ENCODE results near the gene PLET1. TPM values are rescaled to one million over a fixed set of nuclear protein-coding genes. Genes with fewer than 3 reads are reported as not detected.

PLET1 gene
- total RNA-seq, 1 donor from 2014 or later = not detected

GRCh38 chr11:112277029-112277428 is 16.4 kb upstream of the PLET1 start:
- Histone ChIP-seq H3K27ac (replicated peaks) (no peak overlapping the region), H3K9me3 (replicated peaks) (no peaks in the 10 kb centered on the region), H3K27me3 (ENCODE audit: low read depth) (no peaks in the 10 kb centered on the region), H3K4me3 (no peak overlapping the region), H3K4me1 (peaks cover 9% of the 10 kb centered on the region), H3K36me3 (no peaks in the 10 kb centered on the region)
- TF ChIP-seq, protein P1, sequence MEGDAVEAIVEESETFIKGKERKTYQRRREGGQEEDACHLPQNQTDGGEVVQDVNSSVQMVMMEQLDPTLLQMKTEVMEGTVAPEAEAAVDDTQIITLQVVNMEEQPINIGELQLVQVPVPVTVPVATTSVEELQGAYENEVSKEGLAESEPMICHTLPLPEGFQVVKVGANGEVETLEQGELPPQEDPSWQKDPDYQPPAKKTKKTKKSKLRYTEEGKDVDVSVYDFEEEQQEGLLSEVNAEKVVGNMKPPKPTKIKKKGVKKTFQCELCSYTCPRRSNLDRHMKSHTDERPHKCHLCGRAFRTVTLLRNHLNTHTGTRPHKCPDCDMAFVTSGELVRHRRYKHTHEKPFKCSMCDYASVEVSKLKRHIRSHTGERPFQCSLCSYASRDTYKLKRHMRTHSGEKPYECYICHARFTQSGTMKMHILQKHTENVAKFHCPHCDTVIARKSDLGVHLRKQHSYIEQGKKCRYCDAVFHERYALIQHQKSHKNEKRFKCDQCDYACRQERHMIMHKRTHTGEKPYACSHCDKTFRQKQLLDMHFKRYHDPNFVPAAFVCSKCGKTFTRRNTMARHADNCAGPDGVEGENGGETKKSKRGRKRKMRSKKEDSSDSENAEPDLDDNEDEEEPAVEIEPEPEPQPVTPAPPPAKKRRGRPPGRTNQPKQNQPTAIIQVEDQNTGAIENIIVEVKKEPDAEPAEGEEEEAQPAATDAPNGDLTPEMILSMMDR (IDR thresholded peaks at IDR 0.05; ENCODE audit: borderline replicate concordance) = no peak
- no peak for DNase-seq
- intact Hi-C loops (cut with micrococcal nuclease) = no loop called here

GRCh38 chr11:112274007-112274783 is 13.5 kb upstream of the PLET1 start:
- intact Hi-C loops (cut with micrococcal nuclease) = no loop called here
- Histone ChIP-seq H3K4me3 (no peak overlapping the region), H3K27me3 (ENCODE audit: low read depth) (no peaks in the 10 kb centered on the region), H3K36me3 (no peaks in the 10 kb centered on the region), H3K27ac (replicated peaks) (no peak overlapping the region), H3K9me3 (replicated peaks) (no peaks in the 10 kb centered on the region), H3K4me1 (no peaks in the 10 kb centered on the region)
- TF ChIP-seq, protein P1 (IDR thresholded peaks at IDR 0.05; ENCODE audit: borderline replicate concordance) = no peak
- DNase-seq = no peak

DNA sequence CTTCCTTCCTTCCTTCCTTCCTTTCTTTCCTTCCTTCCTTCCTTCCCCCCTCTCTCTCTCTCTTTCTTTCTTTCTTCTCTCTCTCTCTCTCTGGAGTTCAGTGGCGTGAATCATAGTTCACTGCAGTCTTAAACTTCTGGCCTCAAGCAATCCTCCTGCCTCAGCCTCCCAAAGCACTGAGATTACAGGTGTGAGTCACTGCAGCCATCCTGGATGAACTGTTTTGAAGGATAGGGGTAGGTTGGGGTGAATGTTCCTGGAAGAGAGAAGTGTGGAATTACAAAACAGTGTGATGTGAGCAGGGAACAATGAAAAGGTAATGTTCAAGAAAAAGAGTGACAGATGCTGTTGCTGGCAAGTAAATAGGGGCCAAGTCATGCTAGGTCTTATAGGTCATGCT is 12.4 kb upstream of the PLET1 start:
- no peak overlapping the region for H3K4me3 ChIP-seq
- no peak overlapping the region for H3K27ac ChIP-seq (replicated peaks)
- TF ChIP-seq, protein P1 (IDR thresholded peaks at IDR 0.05; ENCODE audit: borderline replicate concordance) = no peak
- intact Hi-C loops (cut with micrococcal nuclease) = no loop called here
- H3K9me3 ChIP-seq (replicated peaks) = no peaks in the 10 kb centered on the region
- no peak for DNase-seq
- H3K27me3 ChIP-seq (ENCODE audit: low read depth) = no peaks in the 10 kb centered on the region
- H3K4me1 ChIP-seq = no peaks in the 10 kb centered on the region
- no peaks in the 10 kb centered on the region for H3K36me3 ChIP-seq

DNA sequence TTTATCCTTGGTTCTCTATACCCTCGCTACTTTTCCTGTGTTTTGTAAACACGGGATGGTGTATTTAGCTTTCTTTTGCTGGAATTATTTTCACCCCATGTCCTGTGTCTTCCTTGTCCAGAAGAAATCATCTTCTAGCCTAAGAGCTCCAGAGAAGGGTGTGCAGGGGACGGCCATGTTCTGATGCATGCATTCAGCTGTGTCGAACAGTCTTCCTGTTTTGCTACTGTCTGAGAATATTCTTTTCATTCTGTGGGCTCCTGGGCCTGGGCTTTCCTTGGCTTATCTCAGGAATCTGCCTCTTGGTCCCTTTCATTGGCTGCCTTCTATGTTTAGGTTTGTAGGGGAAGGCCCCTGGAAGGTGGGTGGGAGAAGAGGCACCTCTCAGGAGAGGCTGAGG is 10.6 kb upstream of the PLET1 start:
- H3K4me3 ChIP-seq = no peak overlapping the region
- DNase-seq = no peak
- intact Hi-C loops (cut with micrococcal nuclease) = no loop called here
- no peak overlapping the region for H3K27ac ChIP-seq (replicated peaks)
- TF ChIP-seq, protein P1 (IDR thresholded peaks at IDR 0.05; ENCODE audit: borderline replicate concordance) = no peak
- H3K9me3 ChIP-seq (replicated peaks) = no peaks in the 10 kb centered on the region
- H3K27me3 ChIP-seq (ENCODE audit: low read depth) = no peaks in the 10 kb centered on the region
- H3K4me1 ChIP-seq = peaks cover 12% of the 10 kb centered on the region
- H3K36me3 ChIP-seq = no peaks in the 10 kb centered on the region

DNA sequence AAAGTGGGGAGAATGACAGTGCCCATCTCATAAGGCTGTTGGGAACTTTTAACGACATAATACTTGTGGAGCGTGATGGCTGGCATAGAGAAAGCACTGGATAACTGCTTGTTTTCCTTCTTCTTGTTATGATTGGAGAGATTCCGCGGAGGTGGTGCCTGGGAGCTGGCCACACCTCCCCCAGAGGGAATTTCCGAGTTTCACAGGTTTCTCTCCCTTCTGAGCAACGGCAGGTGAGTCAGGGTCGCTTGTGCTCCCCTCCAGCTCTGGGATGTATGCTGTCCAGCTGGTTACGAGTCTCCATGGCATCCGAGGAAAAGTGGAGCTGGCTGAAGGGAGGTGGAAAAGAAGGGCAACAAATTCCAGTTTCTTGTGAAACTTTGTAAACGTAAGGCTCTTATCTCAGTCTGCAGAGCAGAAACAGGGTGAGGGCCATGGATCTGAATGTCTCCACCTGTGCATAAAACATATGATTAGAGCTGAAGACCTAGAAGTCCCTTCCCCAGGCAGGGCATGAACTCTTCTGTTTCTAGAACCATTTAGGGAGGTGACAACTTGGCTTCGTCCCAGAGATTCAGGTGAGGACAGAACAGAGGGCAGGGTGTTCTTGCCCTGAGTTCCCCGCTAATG is 10.0 kb upstream of the PLET1 start:
- Histone ChIP-seq H3K9me3 (replicated peaks) (no peaks in the 10 kb centered on the region), H3K27me3 (ENCODE audit: low read depth) (no peaks in the 10 kb centered on the region), H3K36me3 (no peaks in the 10 kb centered on the region), H3K4me1 (peaks cover 12% of the 10 kb centered on the region), H3K4me3 (no peak overlapping the region), H3K27ac (replicated peaks) (no peak overlapping the region)
- TF ChIP-seq, protein P1 (IDR thresholded peaks at IDR 0.05; ENCODE audit: borderline replicate concordance) = no peak
- no peak for DNase-seq
- intact Hi-C loops (cut with micrococcal nuclease) = no loop called here

Data from left ventricle myocardium inferior (tissue), 1 donor.